A673 (cell line): ENCODE measurements around the gene TRPC6.

Experiments used
- CTCF ChIP-seq: fragments of 300-800, 200-600 bp; sonication (generic); conservative IDR thresholded peaks from 2 replicates; pipeline ENCODE4 v1.5.1; 2017; ENCODE audit warnings: low read depth, mild to moderate bottlenecking, antibody characterized with exemption, low read length, moderate library complexity, mixed read lengths
- EZH2 ChIP-seq: fragments of 200-600 bp; sonication (generic); IDR thresholded peaks from 2 replicates; pipeline ENCODE4 v1.6.1; 2017; ENCODE audit warnings: borderline replicate concordance, low read depth, mild to moderate bottlenecking, mixed read lengths, antibody characterized with exemption, low read length; ENCODE audit not compliant: poor library complexity, severe bottlenecking

- TF ChIP-seq CTCF (no peak), EZH2 (no peak)
These were observed 140.8 kb downstream of the TRPC6 start for GRCh38 chr11:101442936-101443521.
